DLD1 (cell line): ENCODE measurements around the gene PIK3R6.

ENCODE experiments used
- in situ Hi-C: cut with HindIII; loops from 2 replicates; pipeline ENCODE4 v1.10.0; 2017; ENCODE audit warnings: low sequenced_read_pairs

PIK3R6 gene

DNA sequence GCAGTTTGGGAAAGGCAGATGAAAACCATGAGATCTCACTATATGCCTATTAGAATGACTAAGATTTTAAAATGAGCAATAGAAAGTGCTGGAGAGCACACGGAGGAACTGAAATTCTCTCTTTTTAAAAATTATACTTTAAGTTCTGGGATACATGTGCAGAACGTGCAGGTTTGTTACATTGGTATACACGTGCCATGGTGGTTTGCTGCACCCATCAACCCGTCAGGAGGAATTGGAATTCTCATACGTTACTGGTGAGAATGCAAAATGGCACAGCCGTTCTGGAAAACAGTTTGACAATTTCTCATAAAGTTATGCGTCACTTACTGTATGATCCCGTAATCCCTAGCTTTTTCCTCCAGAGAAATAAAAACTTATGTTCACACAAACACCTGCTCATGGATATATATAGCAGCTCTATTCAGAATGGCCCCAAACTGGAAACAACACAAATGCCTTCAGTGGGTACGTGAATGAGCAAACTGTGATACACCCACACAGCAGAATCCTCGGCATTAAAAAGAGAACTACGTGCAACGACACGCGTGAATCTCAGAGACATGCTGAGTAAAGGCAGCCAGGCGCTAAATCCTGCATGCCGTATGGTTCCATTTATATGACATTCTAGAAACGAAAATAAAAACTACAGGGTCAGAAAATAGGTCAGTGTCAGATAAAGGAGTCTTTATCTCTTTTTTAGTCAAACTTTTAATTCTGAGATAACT is 11.8 kb downstream of the PIK3R6 start:
- in situ Hi-C loops: loop anchor here (10.0 kb wide), 1 partner anchor 71 kb away; no protein-coding TSS in a partner anchor

- in situ Hi-C loops: loop anchor here (10.0 kb wide), 1 partner anchor 67 kb away; no protein-coding TSS in a partner anchor
These were observed 15.9 kb downstream of the PIK3R6 start for GRCh38 chr17:8851600-8851999.

DNA sequence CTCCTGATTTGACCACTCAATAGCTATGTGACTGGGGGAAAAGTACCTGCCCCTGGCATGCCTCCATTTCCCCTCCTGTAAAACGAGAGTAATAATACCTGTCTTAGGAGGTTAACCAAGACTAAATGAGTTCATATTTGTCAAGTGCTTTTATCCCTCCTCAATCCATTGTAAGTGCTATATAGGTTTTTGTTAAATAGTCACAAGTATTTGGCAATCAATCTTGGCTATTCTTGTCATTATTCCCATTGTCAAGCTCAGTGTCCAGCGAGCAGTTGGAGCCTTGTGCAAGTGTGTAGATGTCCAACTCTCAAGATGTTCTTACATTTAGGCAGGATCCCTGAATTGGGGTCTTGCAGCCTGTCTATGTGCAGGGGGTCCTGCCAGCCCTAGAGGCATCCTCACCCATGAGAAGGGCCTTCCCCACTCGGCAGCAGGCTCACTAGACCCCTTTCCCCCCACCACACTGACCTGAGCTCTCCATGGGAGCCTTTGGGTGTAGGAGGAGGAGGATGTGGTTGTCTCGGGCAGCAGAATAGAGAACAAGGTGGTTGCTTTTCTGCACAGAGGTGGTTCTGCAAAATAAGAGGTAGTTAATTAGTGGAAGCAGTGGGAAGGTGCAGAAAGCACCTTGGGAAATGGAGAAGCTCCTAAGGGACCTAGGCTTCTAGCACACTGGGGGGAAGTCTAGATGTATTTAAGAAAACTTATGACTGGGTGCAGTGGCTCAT is 18.0 kb downstream of the PIK3R6 start:
- in situ Hi-C loops: loop anchor here (10.0 kb wide), 1 partner anchor 65 kb away; no protein-coding TSS in a partner anchor

DNA sequence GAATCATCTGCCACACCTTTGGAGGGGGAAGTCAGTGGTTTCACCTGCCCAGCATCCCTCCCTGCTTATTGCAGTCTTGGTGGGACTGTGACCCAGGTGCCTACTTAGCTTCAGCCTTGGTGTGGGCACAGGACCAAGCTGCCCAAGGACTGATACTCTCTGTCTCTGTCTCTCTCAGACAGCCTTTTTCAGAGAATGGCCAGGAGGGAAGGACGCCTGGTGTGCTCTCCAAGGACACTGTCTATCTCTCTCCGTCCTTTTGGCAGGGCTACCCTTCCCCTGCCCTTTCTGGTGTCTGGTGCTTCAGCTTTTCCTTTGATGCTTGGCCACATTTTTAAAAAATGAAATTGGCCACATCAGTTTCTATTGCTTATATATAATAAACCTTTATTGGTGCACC is 19.6 kb downstream of the PIK3R6 start:
- in situ Hi-C loops: no loop called here

GRCh38 chr17:8846768-8847211 is 20.7 kb downstream of the PIK3R6 start:
- in situ Hi-C loops: no loop called here

- in situ Hi-C loops: no loop called here
These were observed 22.9 kb downstream of the PIK3R6 start for GRCh38 chr17:8844229-8845218.

DNA sequence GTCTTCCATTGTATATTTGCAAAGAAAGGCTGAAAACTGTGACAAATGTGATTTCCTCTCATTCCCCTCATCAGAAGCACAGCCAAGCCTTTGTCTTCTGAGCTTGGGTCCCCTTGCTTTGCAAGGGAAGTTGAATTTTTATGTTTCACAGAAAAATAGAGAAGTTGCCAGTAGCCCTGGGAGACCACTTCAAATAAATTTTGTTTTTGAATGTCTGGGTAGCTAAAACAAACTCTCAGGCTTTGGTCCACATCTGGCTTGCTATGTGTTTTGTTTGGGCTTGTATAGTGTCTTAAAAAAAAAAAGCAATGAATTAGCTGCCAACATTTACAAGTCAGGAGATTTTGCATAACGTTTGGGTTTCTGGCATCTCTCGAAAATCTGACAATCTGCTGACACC is 24.1 kb downstream of the PIK3R6 start:
- in situ Hi-C loops: no loop called here

DNA sequence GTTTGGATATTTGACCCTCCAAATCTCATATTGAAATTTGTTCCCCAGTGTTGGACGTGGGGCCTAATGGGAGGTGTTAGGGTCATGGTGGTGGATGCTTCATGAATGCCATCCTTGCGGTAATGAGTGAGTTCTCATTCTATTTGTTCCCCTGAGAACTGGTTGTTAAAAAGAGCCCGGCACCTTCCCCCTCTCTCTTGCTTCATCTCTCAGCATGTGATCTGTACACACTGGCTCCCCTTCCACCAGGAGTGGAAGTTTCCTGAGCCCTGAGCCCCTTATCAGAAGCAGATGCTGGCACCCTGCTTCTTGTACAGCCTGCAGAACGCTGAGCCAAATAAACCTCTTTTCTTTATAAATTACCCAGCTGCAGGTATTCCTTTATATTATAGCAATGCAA is 25.6 kb downstream of the PIK3R6 start:
- in situ Hi-C loops: no loop called here

- in situ Hi-C loops: no loop called here
These were observed 28.0 kb downstream of the PIK3R6 start for GRCh38 chr17:8839410-8839935.

DNA sequence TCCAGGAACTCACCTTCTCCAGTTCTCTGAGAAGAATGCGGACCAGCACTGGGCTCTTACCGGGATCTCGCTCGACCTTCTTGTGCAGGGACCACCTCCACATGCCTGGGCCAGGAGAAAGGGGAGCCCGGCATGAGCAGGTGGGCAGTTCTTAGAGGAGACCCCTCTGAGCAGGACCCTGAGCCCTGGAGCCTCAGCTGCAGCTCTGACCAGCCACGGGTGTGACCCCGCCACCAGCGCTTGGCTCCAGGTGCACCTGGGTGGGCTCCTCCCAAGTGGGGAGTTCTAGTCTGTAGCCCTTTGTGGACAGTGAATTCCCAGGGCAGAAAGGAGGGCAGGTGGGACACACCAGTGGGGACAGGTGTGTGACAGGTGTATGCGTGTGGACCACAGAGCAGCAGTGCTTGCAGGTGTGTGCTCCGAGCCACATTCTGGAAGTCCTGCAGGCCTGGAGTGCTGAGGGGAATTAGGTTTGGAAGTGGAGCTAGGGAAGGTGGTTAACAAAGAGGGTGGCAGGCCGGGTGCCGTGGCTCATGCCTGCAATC is 28.9 kb downstream of the PIK3R6 start:
- in situ Hi-C loops: no loop called here

GRCh38 chr17:8837563-8838075 is 29.9 kb downstream of the PIK3R6 start:
- in situ Hi-C loops: no loop called here

DNA sequence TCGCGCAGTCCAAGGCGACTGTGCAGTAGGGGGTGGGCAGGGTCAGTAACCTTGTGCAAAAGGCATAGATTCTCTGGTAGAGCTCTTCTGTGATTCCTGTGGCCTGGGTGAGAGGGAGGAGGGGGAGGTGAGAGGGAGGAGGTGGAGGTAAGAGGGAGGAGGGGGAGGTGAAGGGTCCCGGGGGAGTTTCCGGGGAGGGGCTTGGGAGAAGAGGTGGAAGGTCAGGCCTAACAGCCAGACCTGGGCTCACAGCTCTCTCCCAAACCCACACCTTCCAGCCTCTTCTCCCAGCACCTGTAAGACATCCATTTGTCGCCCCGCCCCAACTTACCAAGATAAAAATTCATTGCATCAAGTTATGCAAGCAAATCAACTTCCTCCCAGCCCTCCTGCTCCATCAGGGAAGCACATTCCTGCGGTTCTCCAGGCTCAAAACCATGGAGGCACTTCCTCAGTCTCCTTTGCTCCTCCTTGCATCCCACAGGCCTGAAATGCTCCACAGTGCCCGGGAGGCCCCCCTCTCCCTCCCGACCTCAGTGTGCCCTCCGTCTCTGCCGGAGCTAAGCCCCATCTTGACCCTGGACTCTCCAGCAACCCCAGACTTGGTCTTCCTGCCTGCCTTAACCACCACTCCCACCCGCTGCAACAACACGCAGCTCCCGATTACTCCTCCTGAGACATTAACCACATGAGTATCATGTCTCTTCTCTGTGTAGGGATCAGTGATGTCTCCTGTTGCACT is 30.5 kb downstream of the PIK3R6 start:
- in situ Hi-C loops: no loop called here

- in situ Hi-C loops: no loop called here
These were observed 31.7 kb downstream of the PIK3R6 start for GRCh38 chr17:8835631-8836364.

DNA sequence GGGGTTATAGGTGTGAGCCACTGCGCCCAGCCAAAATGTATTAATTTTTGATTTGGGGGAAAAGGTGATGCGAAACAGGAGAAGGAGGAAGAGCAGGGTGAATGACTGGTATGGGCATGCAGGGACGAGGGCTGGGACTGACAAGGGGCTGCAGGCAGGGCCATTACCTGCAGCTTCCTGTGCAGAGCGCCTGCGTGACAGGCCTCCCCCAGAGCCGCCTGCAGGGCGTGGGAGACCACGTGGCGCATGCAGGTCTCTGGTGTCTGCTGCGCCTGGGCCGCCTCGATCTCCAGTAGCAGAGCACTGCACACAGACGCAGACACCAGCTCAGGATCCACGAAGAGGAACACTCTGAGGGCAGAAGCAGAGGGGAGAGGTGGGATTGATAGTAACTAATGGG is 32.4 kb downstream of the PIK3R6 start:
- in situ Hi-C loops: no loop called here

- in situ Hi-C loops: no loop called here
These were observed 34.6 kb downstream of the PIK3R6 start for GRCh38 chr17:8832711-8833352.

DNA sequence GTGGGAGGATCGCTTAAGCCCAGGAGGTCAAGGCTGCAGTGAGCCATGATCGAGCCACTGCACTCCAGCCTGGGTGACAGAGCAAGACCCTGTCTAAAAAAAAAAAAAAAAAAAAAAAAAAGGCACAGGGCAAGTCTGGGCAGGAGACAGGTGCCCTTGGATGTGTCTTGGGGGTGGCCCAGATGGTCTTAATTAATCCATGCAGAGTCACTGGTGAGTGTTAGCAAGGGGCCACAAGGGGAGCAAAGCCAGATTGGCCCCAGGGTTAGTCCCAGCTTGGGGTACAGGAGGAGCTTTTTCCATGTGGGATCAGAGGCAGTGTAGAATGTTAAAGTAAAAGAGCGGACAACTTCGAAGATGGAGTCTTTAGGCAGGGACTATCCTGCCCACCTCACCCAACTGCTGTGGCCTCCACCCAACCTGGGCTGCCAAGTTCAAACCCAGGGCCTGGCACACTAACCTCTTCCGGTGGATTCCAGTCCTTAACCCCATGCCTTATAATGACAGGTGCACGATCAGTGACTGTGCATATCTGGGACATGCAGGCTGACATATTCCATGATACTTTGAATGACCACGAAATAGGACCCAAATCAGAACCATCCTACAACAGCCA is 36.1 kb downstream of the PIK3R6 start:
- in situ Hi-C loops: no loop called here

GRCh38 chr17:8830141-8830540 is 37.3 kb downstream of the PIK3R6 start:
- in situ Hi-C loops: no loop called here
